ENCODE data around the gene SEC14L3.

The SEC14L3 gene

DNA sequence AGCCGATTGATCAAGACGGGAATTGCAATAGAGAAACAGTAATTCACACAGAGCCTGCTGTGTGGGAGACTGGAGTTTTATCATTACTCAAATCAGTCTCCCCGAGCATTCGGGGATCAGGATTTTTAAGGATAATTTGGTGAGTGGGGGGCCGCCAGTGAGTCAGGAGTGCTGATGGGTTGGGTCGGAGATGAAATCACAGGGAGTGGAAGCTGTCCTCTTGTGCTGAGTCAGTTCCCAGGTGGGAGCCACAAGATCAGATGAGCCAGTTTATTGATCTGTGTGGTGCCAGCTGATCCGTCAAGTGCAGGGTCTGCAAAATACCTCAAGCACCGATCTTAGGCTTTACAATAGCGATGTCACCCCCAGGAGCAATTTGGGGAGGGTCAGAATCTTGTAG, 30.7 kb downstream of the SEC14L3 start:
- DNase-seq: no peak

DNA sequence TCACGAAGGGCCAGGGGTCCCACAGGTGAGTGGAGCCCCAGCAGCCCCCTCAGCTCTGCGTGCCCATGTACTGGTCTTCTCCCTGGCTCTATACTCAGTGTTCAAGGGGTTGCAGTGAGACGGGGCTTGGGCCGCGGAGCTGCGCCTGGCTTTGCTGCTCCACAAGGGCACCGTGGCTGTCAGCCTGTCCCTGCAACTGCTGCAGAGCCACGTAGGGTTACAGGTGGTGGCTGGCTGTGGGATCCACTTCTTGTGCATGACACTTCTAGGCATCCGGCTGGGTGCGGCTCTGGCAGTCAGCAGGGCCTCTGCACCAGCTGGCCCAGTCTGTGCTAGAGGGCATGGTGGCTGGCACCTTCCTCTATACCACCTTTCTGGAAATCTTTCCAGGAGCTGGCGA, 32.0 kb downstream of the SEC14L3 start:
- DNase-seq: no peak

- no peak for DNase-seq
Observed at GRCh38 chr22:30439226-30439625, 32.6 kb downstream of the SEC14L3 start.

DNA sequence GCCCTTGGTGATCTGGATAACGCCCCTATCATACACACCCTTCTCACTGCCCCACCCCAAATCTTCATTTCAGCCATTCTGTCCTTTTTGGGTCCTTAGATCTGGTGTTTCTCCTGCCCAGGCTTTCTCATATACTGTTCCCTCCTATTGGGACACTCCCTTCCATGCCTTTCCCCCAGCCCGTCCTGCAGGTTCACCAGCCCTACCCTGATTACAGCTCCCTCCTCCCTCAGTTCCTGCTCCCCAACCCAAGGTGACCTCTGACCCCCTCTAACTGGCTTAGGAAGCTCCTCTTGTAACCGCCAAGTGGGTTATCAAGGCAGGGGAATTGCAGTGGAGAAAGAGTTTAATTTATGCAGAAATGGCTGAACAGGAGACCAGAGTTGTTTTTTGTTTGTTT, 33.3 kb downstream of the SEC14L3 start:
- no peak for DNase-seq

- DNase-seq: no peak
Observed at GRCh38 chr22:30436196-30436595, 35.6 kb downstream of the SEC14L3 start.

DNA sequence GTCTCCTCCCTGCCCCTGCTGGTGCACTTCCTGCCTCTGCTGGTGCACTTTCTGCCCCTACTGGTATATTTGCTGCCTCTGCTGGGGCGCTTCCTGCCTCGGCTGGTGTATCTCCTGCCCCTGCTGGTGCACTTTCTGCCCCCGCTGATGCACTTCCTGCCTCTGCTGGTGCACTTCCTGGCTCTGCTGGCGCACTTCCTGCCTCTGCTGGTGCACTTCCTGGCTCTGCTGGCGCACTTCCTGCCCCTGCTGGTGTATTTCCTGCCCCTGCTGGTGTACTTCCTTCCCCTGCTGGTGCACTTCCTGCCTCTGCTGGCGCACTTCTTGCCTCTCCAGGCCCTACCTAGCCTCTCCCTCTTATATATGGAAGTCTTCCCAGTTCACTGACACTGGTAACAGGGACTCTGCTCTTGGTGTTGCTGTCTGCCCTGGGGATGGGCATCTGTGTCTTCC, 36.1 kb downstream of the SEC14L3 start:
- DNase-seq: peak; percentile 69

DNA sequence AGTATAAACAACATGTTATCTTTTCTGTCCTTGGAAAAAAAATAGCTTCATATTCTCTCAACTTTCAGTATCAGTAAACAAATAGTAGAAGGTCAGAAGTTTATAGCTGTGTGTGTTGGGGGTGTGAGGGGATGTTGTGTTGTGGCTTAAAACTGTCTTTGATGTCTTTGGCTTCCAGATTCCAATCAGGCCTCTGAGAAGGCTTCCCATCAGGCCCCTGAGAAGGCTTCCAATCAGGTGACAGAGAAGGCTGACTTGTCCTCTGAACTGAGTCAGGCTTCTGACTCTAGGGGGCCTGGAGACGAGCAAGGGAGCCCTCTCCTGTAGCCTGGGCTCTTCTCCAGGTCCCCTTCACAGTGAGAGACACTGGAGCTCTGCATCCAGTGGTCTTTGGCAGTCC, 37.0 kb downstream of the SEC14L3 start:
- DNase-seq: no peak

GRCh38 chr22:30433773-30434172, 38.0 kb downstream of the SEC14L3 start:
- DNase-seq: no peak

GRCh38 chr22:30433227-30433626, 38.6 kb downstream of the SEC14L3 start:
- no peak for DNase-seq

- no peak for DNase-seq
Observed at GRCh38 chr22:30432520-30432919, 39.3 kb downstream of the SEC14L3 start.

DNA sequence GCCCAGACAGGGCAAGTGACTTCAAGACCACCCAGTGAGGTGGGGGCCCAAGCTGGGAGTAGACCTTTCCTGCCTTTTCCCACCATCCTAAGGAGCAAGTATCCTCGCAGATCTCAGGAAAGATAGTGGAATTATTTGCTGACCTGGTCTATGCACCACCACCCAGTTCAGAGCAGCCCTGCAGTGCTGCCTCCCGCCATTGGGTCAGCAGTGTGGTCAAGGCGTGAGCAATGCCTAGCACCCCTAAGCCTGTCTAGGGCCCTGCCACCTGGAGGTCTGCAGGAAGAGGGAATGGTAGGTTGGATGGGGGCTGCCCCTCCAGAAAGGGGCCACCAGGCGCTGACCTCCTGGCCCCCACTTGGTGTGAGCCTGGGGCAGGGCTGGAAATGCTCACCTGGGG, 39.7 kb downstream of the SEC14L3 start:
- DNase-seq: no peak

DNA sequence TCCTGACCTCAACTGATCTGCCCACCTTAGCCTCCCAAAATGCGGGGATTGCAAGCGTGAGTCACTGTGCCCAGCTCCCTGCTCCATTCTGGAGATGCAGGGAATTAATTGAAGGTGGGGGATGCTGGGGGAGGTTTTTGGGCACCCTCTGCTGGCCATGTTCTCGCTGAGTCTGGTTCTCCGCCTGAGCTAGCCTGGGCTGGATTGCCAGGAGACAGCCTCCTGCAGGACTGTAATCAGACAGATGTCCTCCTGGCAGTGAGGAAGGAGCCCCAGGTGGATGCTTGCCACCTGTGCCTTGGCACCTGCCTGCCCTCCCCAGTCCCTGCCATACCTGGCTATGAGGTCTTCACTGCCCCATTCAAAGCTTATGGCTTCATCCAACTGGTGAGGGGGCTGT, 40.9 kb downstream of the SEC14L3 start:
- no peak for DNase-seq

GRCh38 chr22:30429887-30430286, 41.9 kb downstream of the SEC14L3 start:
- no peak for DNase-seq

- no peak for DNase-seq
Observed at GRCh38 chr22:30427871-30428270, 43.9 kb downstream of the SEC14L3 start.

DNA sequence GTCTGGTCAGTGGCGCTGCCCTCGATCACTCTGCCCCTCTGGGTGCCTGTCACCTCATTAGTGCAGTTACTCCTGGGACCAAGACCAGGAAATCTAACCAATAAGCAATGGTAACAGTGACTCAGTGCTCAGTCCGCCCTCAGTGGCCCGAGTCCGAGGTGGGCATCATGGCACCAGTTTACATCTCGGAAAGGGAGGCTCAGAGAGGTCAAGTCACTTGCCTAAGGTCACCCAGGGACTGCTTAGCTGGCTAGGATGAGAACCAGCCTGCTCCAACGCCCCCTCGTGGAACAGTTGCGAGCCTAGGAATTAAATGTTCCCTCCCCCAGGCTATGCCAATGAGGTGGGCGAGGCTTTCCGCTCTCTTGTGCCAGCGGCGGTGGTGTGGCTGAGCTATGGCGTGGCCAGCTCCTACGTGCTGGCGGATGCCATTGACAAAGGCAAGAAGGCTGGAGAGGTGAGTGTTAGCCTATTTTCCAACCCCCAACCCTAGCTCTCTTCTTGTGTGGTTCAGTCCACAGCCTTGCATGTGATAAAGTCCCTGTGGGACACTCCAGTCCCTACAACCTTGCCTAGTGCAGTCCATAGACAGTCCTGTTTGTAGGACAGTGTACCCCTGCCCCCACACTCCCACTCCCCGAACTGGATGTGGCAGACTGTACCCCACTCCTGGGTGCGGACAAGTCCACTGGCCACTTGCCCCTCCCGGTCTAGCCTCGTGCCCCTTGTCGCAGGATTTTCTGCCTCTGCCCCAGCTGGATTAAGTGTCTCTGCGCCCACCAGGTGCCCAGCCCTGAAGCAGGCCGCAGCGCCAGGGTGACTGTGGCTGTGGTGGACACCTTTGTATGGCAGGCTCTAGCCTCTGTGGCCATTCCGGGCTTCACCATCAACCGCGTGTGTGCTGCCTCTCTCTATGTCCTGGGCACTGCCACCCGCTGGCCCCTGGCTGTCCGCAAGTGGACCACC, 45.1 kb downstream of the SEC14L3 start:
- peak; percentile 86 for DNase-seq

DNA sequence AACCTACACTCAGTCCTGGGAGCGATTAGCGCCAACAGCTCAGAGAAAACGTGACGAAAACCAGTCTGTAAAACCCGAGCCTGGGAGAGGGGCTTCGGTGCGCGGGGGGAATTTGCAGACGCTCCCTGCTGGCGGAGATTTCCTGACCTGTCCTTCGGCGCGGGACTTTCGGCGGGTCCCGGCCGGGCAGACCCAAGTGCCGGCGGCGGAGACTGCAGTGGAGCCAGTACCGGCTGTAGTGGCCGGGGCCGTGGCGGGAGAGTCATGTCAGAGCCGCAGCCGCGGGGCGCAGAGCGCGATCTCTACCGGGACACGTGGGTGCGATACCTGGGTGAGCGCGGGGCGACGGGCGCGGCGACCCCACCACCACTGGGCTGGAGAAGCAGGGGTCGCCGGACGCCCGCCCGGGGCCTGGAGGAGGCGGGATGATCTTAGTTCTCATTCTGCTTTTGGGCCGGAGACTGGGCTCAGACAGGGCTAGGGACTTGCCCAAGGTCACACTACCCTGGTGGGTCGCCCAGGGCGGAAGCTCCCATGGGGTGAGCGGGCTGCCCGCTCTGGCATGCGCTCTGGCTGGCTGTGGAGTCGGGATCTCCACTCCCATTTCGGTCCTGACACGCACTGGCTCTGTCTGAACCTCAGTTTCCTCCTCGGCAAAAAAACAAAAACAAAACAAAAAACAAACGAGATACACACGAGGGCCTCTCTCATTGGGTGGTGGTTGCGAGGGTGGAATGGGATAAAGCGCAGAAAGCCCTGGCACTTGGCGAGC, 46.0 kb downstream of the SEC14L3 start, which contains the start of gene MTFP1:
Gene MTFP1, plus strand, starts transcription at position 153 of the 772 bp plus-strand sequence. Its CDS starts 112 bp downstream, at position 265.
- DNase-seq: peak; percentile 58

GRCh38 chr22:30425327-30425615, 46.5 kb downstream of the SEC14L3 start:
- no peak for DNase-seq

DNA sequence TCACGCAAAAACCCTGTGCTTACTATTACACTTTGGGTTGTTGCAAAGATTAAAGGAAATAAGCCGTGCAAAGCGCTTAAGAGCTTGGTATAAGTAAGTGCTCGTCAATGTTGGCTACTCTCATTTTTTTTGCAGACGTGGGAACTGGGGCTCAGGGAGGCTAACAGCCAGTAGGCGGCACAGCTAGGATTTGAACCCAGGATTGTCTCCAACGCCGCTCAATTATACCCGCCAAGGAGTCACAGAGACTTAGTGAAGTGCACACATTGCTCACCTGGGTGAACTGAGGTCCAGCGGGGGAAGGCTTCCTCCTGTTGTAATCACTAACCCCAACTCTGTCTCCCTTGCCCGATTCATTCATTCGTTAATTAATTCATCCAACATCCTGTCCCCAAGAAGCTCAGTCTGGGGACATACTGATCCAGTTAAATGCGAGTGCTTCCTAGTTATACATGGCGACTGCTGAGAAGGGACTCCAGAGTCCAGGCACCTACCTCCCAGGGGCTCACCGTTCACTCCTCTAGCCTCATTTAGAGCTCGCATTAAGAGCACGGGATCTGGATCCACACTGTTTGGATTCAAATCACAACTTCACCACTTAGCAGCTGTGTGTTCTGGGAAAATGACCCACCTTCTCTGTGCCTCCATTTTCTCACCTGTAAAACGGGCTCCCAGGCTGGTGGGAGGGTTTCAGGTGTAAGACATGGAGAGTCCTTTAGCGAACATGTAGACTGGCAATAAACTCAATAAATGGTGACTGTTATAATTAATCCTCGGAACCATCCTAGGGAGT, 47.1 kb downstream of the SEC14L3 start:
- no peak for DNase-seq

DNA sequence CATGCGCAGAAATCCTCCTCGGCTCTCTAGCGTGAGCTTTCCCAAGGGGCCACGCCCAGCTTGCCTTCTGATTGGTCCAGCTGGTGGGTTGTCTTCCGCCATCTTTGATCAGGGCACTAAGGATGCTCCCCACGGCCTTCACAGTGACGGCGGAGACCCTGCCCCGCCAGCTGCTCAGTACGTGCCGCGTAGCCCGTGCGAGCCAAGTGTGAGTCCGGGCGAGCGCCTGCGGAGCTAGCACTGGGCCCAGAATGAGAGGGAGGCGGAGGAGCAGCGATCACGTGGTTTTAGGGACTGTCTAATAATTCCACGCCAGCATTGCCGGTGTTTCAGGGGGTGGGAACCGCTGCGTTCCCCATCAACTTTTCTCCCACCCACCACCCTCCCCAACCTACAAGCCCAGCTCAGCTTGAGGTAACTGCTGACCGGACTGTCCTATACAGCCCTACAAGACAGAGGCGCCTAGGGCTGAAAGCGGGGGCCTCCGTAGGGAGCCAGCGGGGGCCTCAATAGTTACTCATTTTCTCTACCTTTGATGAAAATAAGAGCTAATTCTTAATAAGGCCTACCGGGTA, 47.8 kb downstream of the SEC14L3 start:
- DNase-seq: peak; percentile 95

GRCh38 chr22:30423301-30423958, 48.4 kb downstream of the SEC14L3 start:
- DNase-seq: peak; percentile 61

DNA sequence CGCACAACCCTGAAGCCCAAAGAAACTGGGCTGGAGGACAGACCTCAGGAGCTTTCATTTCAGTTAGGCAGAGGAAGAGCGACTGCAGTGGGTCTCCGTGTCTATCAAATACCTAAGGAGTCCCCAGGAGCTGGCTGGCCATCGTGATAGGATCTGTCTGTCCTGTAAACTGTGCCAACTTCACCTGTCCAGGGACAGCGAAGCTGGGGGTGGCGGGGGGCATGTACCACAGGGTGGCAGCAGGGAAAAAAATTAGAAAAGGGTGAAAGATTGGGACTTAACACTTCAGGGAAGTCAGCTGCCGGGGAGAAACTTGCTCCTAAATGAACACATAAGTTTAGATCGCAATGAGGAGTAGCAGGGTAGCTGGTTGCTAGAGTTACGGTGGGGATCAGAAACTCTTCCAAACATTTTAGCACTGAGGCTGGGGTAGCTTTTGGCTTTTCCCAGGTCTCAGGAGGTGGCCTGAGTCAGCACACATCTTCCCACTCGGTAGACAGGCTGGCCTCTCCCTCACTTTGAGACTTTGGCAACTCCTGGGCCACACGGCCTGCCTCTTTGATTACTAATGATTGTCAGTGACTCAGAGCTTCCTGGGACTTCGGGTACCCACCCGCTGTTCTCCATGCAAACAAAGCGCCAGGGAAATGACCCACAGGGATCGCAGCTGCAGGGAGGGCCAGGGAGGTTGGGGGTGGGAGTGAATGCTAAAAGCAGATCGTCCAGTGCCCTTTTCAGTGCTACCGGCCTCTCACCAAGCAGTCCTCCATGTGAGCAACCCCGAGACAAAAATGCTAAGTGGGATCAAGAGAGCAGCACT, 49.1 kb downstream of the SEC14L3 start:
- DNase-seq: peak; percentile 40
